MM.1S (cell line): ENCODE data around the gene NELFA.

ENCODE experiments used
- CTCF ChIP-seq: fragments of 300-600 bp; sonication (generic); IDR thresholded peaks from 2 replicates; pipeline ENCODE4 v1.5.1; 2016; ENCODE audit warnings: antibody characterized with exemption, low read length, mixed read lengths
- EZH2 ChIP-seq: fragments of 300-600 bp; sonication (generic); optimal IDR thresholded peaks from 2 replicates; pipeline ENCODE3; 2017; ENCODE audit warnings: low read depth, mild to moderate bottlenecking, antibody characterized with exemption, low read length, mixed read lengths
- EZH2phosphoT487 ChIP-seq: fragments of 300-600 bp; sonication (generic); IDR thresholded peaks from 2 replicates; pipeline ENCODE4 v1.6.1; 2018; ENCODE audit warnings: antibody characterized with exemption, low read length

- TF ChIP-seq CTCF (no peak), EZH2 (no peak), EZH2phosphoT487 (no peak)
These were observed 32.9 kb downstream of the NELFA start for GRCh38 chr4:1975880-1976279.
